Keratinocyte (primary cell): ENCODE results near the gene CDC25A.

Experiments used
- CTCF ChIP-seq, 3 experiments: IDR thresholded peaks in 1 of 3; conservative IDR thresholded peaks in 1 of 3; optimal IDR thresholded peaks in 1 of 3; 2 replicates in 2 of 3; 3 replicates in 1 of 3; pipeline versions ENCODE3 to v1.5.1; 2011; ENCODE audit warnings: low read length in 3 of 3, mild to moderate bottlenecking in 3 of 3, moderate library complexity in 2 of 3, control low read depth in 1 of 3, inconsistent platforms in 1 of 3; ENCODE audit not compliant: insufficient read depth in 2 of 3; ENCODE audit errors: extremely low read depth in 1 of 3
- EZH2 ChIP-seq: IDR thresholded peaks from one replicate; pipeline ENCODE4 v1.6.1; 2012; ENCODE audit warnings: inconsistent platforms, mild to moderate bottlenecking, low read length, moderate library complexity

DNA sequence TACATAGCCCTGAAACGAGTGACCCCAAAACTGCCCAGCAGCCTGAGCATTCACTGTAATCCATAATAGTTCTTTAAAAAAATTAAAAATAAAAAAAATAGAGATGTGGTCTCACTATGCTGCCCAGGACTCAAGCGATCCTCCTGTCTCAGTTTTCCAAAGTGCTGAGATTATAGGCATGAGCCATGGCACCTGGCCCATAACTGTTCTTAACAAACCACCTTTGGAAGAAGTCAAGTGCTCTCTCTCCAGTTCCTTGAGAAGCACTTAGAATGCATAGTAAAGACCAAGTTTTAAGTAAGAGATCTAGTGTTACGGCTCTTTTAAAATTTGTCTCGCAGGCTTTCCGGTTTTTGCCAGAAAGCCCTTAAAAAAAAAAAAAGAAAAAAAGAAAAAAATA, 8.2 kb downstream of the CDC25A start:
- TF ChIP-seq CTCF (optimal IDR thresholded peaks at IDR 0.05 in 1 of 3, IDR thresholded peaks at IDR 0.05 in 1 of 3, conservative IDR thresholded peaks at IDR 0.05 in 1 of 3; ENCODE audit: extremely low read depth in 1 of 3, insufficient read depth in 2 of 3, low read length in 3 of 3) (no peak), EZH2 (no peak)
